GM19035 (cell line): ENCODE results near the gene PRKN.

Experiments used
- ATAC-seq: cut with Tn5 transposase; IDR thresholded peaks from one replicate; pipeline ENCODE4 v1.9.1; 2021; ENCODE audit not compliant: unreplicated experiment

The PRKN gene

DNA sequence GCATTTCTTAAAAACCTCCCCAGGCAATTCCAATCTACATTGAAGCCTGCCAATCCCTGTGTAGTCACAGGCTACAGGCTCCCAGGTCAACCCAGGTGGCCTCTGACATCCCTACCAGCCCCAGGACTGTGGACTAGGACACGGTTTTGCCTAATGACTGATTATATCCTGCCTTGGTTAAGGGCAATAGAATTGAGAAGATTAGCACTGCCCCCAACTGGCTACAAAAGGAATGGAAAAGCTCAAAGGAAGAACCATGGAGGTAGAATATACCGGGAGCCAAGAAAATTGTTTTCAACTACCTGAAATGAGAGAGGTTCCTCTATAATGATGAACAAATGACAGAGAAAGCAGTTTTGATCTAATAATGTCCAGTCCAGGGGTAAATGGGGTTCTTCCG, 1032.6 kb downstream of the PRKN start:
- peak; percentile 64 for ATAC-seq

DNA sequence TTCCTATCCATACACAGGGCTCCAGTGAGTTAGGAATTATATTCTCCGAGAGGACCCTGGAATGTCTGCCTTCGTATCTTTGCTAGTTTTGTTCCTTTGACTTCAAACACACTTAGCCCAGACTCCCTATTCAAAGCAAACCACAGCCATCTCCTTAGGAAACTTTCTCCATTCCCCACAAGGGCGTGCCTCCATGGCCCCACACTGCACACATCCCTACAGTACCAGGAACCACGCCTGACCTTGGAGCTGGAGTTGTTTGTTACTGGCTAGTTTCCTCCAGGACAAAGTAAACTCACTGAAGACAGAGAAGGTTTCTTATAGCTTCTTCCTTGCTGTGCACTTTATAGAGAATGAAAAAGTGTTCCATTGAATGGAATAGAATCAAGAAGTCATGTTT, 1040.9 kb downstream of the PRKN start:
- no peak for ATAC-seq

DNA sequence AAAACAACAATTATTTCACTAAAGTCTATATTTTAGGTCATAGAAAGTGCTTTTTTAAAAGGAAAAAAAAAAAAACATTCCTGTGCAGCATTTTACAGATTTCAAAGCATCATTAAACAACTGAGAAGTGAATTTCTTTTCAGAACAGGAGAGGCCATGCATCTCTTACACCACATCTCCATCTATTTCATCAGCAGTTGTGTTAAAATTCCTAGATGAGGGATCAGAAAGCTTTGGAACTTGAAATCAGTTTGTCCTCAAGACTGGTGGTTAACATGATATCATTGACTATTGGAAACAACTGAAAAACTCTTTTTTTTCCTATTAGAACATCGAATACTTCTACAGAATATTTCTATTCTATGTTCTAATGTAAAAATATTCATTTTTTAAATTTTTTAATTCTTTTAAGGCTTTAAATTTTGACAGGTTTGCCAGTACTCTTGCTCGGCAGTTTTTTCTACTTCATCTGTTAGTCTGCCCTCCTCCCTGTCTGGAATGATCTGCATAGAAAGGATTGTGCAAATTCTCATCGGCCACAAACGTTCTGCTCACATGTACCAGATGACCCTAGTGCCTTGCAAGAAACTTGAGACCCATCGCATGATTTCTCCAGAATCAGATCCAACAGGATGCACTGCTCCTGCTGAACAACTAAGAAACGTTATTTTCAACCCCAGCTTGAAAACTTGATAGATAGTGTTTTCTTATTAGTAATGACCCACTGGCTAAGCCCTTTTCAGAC, 1042.7 kb downstream of the PRKN start:
- ATAC-seq = no peak

- no peak for ATAC-seq
Measured at GRCh38 chr6:161683400-161683799, 1044.2 kb downstream of the PRKN start.

DNA sequence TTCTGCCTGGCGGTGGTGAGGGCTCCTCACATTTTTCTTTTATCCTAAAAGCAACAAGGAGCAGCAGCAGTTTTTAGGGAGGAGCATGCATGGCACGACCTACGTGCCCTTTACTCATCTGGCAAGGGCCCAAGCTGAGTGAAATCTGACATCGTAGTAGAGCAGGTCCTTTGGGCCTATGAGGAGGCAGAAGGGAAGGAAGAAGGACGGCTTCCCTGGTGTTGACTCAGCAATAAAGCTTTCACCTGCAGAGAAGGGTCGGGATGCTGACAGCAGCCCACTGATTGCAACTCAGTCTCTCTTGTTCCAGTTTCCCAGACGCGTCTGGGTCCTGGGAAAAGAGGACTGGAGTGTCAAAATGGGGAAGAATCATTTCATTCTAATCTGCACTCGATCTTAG, 1044.6 kb downstream of the PRKN start:
- ATAC-seq = no peak

DNA sequence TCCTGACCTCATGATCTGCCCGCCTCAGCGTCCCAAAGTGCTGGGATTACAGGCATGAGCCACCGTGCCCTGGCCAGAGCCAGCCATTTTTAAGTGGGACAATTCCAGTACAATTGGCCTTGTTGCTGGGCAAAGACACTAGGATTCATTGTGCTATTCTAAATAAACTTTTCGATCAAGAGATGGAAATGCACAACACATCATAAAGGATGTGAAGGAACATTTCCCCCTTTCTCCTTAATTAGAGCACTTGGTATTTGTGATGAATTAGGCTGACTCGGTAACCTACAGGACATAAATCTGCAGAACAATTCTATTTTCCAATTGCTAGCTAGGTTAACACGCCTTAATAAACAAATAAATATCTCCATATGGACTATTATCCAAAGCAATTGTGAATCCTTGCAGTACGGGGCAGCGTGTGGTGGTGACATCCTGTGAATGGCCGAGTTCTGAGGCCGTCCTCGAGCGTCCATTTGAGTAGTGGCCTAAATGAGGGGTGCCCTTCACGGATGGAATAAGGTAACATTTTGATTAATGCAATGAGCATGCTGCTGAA, 1047.5 kb downstream of the PRKN start:
- ATAC-seq = no peak

DNA sequence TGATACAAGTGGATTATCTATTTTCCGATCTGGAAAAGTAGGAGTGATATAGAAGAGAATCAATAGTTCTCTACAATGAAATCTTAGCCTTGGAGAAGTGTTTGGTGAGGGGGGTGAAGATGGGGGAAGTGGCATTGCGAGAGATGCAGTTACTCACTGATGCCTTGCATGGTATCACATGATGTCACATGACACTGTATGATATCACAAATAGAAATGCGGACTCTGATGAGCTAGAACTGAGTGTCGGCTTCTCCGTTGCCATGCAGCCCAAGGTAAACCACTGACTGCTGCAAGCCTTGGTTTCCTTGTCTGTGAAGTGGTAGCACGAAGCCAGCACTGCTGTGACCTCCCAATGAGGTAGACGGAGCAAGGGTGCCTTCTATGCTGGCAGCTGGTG, 1050.4 kb downstream of the PRKN start:
- ATAC-seq = no peak

GRCh38 chr6:161676586-161676985, 1051.0 kb downstream of the PRKN start:
- no peak for ATAC-seq

- no peak for ATAC-seq
Measured at GRCh38 chr6:161674930-161675682, 1052.5 kb downstream of the PRKN start.

GRCh38 chr6:161673026-161673425, 1054.5 kb downstream of the PRKN start:
- ATAC-seq = no peak

DNA sequence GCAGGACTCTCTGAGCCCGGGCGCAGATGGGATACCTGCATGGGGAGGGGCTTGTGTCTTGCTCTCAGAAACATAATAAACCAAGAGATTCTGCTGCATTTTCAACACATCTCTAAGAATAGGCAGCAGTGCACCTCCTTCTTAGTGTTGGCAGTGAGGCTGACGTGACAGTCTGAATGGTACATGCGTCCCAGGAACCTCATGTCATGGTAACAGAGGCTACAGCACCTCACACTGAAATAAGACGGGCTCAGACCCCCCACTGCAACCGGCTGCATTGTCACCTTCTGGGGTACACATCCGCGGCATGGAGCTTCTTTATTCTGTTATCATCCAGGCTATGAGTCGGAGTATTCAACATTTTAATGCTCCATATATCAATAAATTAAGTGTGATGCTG, 1056.4 kb downstream of the PRKN start:
- no peak for ATAC-seq

DNA sequence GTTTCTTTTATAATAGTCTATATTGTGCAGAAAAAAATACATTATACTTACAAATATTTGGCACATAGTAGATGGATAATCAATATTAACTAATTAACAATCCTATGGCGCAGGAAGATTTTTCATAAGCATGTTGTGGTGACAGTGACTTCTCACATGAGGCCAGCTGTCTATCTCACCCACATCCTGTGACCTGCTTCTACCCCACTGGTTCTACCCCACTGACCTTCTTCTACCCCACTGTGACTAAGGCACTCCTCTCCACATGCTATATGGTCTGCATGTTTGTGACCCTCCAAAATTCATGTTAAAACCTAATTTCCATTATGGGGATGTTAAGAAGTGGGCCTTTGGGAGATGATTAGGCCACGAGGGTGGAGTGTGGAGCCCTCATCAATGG, 1058.9 kb downstream of the PRKN start:
- ATAC-seq = no peak

DNA sequence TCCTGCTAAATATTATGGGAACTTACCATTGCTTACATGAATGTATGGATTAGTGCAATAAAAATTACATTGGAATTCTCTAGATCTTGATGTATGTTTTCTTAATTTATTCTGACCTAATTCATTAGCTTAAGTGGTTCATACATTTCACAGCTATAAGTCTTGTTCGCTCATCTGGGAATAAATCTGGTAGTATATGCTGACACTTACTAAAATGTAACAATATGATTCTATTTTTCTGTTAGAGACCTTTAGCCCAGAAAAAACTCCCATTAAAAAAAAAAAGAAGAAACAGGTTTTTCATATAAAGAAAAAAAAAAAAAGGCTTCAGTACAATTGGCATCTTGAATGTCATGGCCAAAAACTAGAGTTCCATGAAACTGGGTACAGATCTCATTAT, 1059.6 kb downstream of the PRKN start:
- no peak for ATAC-seq

GRCh38 chr6:161663682-161664081, 1063.9 kb downstream of the PRKN start:
- no peak for ATAC-seq

- no peak for ATAC-seq
Measured at GRCh38 chr6:161660666-161661571, 1066.6 kb downstream of the PRKN start.

GRCh38 chr6:161658211-161658610, 1069.4 kb downstream of the PRKN start:
- no peak for ATAC-seq

DNA sequence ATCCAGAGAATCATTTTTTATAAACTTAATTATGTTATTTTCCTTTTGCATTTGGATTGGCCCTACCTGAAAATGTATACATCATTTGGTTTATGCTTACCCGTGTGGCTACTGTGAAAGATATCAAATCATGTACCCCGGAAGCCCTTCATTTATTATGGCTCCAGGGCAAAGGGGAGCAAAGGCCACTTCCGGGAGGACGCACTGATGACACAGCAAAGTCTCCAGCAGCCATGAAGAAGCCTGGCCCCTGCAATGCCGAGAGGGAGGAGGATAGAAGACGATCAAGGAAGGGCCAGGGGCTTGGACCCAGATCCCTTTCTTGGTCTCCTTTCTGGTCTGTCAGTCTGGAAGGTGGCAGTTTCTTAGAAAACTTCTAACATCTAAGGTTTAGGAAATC, 1073.4 kb downstream of the PRKN start:
- no peak for ATAC-seq

DNA sequence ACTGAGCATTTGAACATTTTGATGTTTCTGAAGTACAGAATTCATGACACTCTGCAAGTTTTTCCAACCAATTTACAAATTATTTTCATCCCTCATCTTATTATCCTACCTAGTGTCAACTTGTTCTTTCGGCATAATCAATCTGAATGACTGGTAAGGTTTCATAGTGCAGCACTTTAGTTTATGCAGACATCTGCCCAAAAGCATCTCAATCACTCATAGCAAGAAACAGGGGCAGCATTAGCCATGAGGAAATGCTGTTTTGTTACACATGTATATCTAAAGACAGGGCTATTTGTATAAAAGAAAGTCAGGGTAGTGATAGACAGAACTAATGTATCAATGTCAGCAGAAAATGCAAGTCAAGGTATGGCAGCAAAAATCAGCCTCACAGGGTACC, 1075.6 kb downstream of the PRKN start:
- ATAC-seq = no peak

GRCh38 chr6:161649841-161650240, 1077.7 kb downstream of the PRKN start:
- ATAC-seq = no peak

- no peak for ATAC-seq
Measured at GRCh38 chr6:161649068-161649467, 1078.5 kb downstream of the PRKN start.

DNA sequence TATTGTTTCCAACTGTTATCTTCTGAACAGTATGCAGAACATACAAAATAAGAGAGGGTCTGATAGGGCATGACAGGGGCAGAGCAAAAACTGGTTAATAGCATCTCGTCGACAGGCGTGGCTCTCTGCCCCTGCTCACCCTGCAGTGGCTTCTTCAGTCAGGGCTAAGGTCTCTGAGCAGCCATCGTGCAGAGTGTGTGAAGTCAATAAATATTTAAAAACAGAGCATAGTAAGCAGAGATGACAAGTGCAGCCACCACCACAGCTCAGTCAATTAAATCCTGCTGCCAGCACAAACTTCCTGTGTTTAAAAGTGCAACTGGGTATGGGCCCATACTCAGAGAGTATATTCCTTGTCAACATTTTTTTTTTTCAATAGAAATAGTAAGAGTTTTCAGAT, 1080.3 kb downstream of the PRKN start:
- ATAC-seq = no peak
